ENCODE measurements around the gene TBC1D23.

The TBC1D23 gene

GRCh38 chr3:100354850-100355249 lies 94.1 kb downstream of the TBC1D23 start:
- no peak for DNase-seq

GRCh38 chr3:100358413-100358812 lies 97.6 kb downstream of the TBC1D23 start:
- DNase-seq = no peak

- DNase-seq = no peak
Observed at GRCh38 chr3:100359035-100359434, 98.2 kb downstream of the TBC1D23 start.

- no peak for DNase-seq
Observed at GRCh38 chr3:100360757-100361496, 100.1 kb downstream of the TBC1D23 start.

- no peak for DNase-seq
Observed at GRCh38 chr3:100361897-100362296, 101.1 kb downstream of the TBC1D23 start.

GRCh38 chr3:100364421-100364820 lies 103.6 kb downstream of the TBC1D23 start:
- no peak for DNase-seq

GRCh38 chr3:100366424-100366823 lies 105.6 kb downstream of the TBC1D23 start:
- DNase-seq = no peak

- DNase-seq = no peak
Observed at GRCh38 chr3:100368441-100368840, 107.6 kb downstream of the TBC1D23 start.

- no peak for DNase-seq
Observed at GRCh38 chr3:100370756-100371155, 110.0 kb downstream of the TBC1D23 start.

GRCh38 chr3:100374521-100374920 lies 113.7 kb downstream of the TBC1D23 start:
- no peak for DNase-seq
